IMR-90 (cell line): ENCODE results near the gene PSMG1. TPM values are rescaled to one million over a fixed set of nuclear protein-coding genes. Genes with fewer than 3 reads are reported as not detected.

Experiments used
- ATAC-seq: fragments of 200-7000 bp; cut with Tn5 transposase; 2 replicates; pipeline ENCODE4 v1.9.1; 2020; ENCODE audit warnings: low read depth, mild to moderate bottlenecking, moderate library complexity
- BruUV-seq: library from RNA; stranded (reverse); fragments of 400-500 nt; replicated peaks from 2 replicates; lab custom pipeline; 2021; lab: Mats Ljungman, UMichigan
- CTCF ChIA-PET: fragments of 300-600 bp; formaldehyde crosslinking; extraction: SDS; loops from one replicate; lab custom pipeline; 2021; ENCODE audit warnings: antibody characterized with exemption; lab: Yijun Ruan, JAX
- POLR2A ChIA-PET: fragments of 300-600 bp; sonication (Branson Sonifier 250); formaldehyde crosslinking; loops from one replicate; lab custom pipeline; 2022; ENCODE audit warnings: antibody characterized with exemption; ENCODE audit not compliant: unreplicated experiment; lab: Charles Lee
- DNase-seq: peaks from one replicate; pipeline ENCODE4 v3.0.0; 2013
- H2AFZ ChIP-seq: replicated peaks from 2 replicates; pipeline ENCODE3; 2013; ENCODE audit warnings: low read length, mild to moderate bottlenecking; ENCODE audit not compliant: poor library complexity
- H2AK5ac ChIP-seq: 2 replicates; pipeline ENCODE4 v1.6.1; 2013; ENCODE audit warnings: low read depth, low read length, inconsistent platforms
- H2AK9ac ChIP-seq: replicated peaks from 2 replicates; pipeline ENCODE3; 2013; ENCODE audit warnings: mild to moderate bottlenecking, low read depth, low read length, moderate library complexity; ENCODE audit not compliant: poor library complexity
- H2BK120ac ChIP-seq: 2 replicates; pipeline ENCODE4 v1.6.1; 2013; ENCODE audit warnings: low read depth, low read length, inconsistent platforms
- H2BK15ac ChIP-seq: 3 replicates; pipeline ENCODE4 v1.6.1; 2013; ENCODE audit warnings: low read depth, low read length, inconsistent platforms
- H2BK20ac ChIP-seq: 2 replicates; pipeline ENCODE4 v1.6.1; 2013; ENCODE audit warnings: low read depth, mild to moderate bottlenecking, inconsistent platforms, low read length, moderate library complexity
- H2BK5ac ChIP-seq: 2 replicates; pipeline ENCODE4 v1.6.1; 2013; ENCODE audit warnings: mild to moderate bottlenecking, low read depth, low read length, inconsistent platforms; ENCODE audit not compliant: poor library complexity, severe bottlenecking
- H3K14ac ChIP-seq: replicated peaks from 2 replicates; pipeline ENCODE4 v1.6.1; 2013; ENCODE audit warnings: low read depth, low read length, inconsistent platforms
- H3K18ac ChIP-seq: 2 replicates; pipeline ENCODE4 v1.6.1; 2013; ENCODE audit warnings: low read depth, low read length, control low read depth
- H3K23ac ChIP-seq: 2 replicates; pipeline ENCODE4 v1.6.1; 2013; ENCODE audit warnings: low read depth, low read length, inconsistent platforms
- H3K27ac ChIP-seq: 2 replicates; pipeline ENCODE4 v1.5.1; 2013; ENCODE audit warnings: mild to moderate bottlenecking, control low read depth, low read length; ENCODE audit not compliant: insufficient read depth
- H3K27me3 ChIP-seq: 2 replicates; pipeline ENCODE4 v1.6.1; 2013; ENCODE audit warnings: low read length; ENCODE audit not compliant: control insufficient read depth, insufficient read depth
- H3K36me3 ChIP-seq: 2 replicates; pipeline ENCODE4 v1.6.1; 2013; ENCODE audit warnings: low read length, mixed read lengths; ENCODE audit not compliant: control insufficient read depth, insufficient read depth
- H3K4ac ChIP-seq: 2 replicates; pipeline ENCODE4 v1.6.1; 2013; ENCODE audit warnings: low read depth, low read length, inconsistent platforms
- H3K4me1 ChIP-seq: 2 replicates; pipeline ENCODE4 v1.6.1; 2013; ENCODE audit warnings: low read length, mixed read lengths; ENCODE audit not compliant: control insufficient read depth, insufficient read depth
- H3K4me2 ChIP-seq: 2 replicates; pipeline ENCODE4 v1.6.1; 2013; ENCODE audit warnings: low read depth, mild to moderate bottlenecking, control low read depth, low read length, moderate library complexity
- H3K4me3 ChIP-seq: 2 replicates; pipeline ENCODE4 v1.5.1; 2013; ENCODE audit warnings: low read depth, mild to moderate bottlenecking, control low read depth, low read length, moderate library complexity; ENCODE audit not compliant: insufficient read depth
- H3K56ac ChIP-seq: 2 replicates; pipeline ENCODE4 v1.6.1; 2013; ENCODE audit warnings: low read length, inconsistent platforms; ENCODE audit not compliant: insufficient read depth; ENCODE audit errors: extremely low read depth
- H3K79me1 ChIP-seq, 2 experiments: 2 replicates each; pipeline ENCODE4 v1.6.1; 2013; ENCODE audit warnings: low read length in 2 of 2, inconsistent platforms in 1 of 2, low read depth in 1 of 2
- H3K9ac ChIP-seq: 2 replicates; pipeline ENCODE4 v1.6.1; 2013; ENCODE audit warnings: low read depth, low read length, control low read depth
- H3K9me1 ChIP-seq: 2 replicates; pipeline ENCODE4 v1.6.1; 2013; ENCODE audit warnings: low read length, inconsistent platforms; ENCODE audit not compliant: insufficient read depth
- H3K9me3 ChIP-seq: 2 replicates; pipeline ENCODE4 v1.6.1; 2013; ENCODE audit warnings: low read length; ENCODE audit not compliant: control insufficient read depth, insufficient read depth
- H4K20me1 ChIP-seq: 2 replicates; pipeline ENCODE4 v1.6.1; 2013; ENCODE audit warnings: low read length, inconsistent platforms; ENCODE audit not compliant: insufficient read depth
- H4K5ac ChIP-seq: 2 replicates; pipeline ENCODE4 v1.6.1; 2013; ENCODE audit warnings: mild to moderate bottlenecking, low read depth, low read length, control low read depth
- H4K8ac ChIP-seq, 2 experiments: 2 replicates each; pipeline ENCODE4 v1.6.1; 2013; ENCODE audit warnings: low read depth in 2 of 2, low read length in 2 of 2, control low read depth in 1 of 2, inconsistent platforms in 1 of 2
- H4K91ac ChIP-seq: 2 replicates; pipeline ENCODE4 v1.6.1; 2013; ENCODE audit warnings: low read depth, low read length, inconsistent platforms; ENCODE audit not compliant: insufficient read depth
- CEBPB ChIP-seq: IDR thresholded peaks from 2 replicates; pipeline ENCODE4 v1.6.1; 2012; ENCODE audit warnings: low read depth, low read length, improper control_type of control experiment
- CTCF ChIP-seq: conservative IDR thresholded peaks from 2 replicates; pipeline ENCODE4 v1.5.1; 2012; ENCODE audit warnings: mild to moderate bottlenecking, low read depth, low read length, improper control_type of control experiment
- ELK1 ChIP-seq: fragments of 150-350 bp; IDR thresholded peaks from 2 replicates; pipeline ENCODE4 v1.6.1; 2016; ENCODE audit warnings: low read depth, mild to moderate bottlenecking, low read length, moderate library complexity, borderline replicate concordance
- FOS ChIP-seq: fragments of 150-350 bp; IDR thresholded peaks from 2 replicates; pipeline ENCODE4 v1.6.1; 2016; ENCODE audit warnings: low read depth, low read length
- MAFK ChIP-seq: IDR thresholded peaks from 2 replicates; pipeline ENCODE4 v1.6.1; 2012; ENCODE audit warnings: low read depth, low read length, improper control_type of control experiment
- MXI1 ChIP-seq: IDR thresholded peaks from 2 replicates; pipeline ENCODE4 v1.6.1; 2012; ENCODE audit warnings: low read depth, mild to moderate bottlenecking, low read length, moderate library complexity, borderline replicate concordance
- NFE2L2 ChIP-seq: fragments of 150-350 bp; IDR thresholded peaks from 2 replicates; pipeline ENCODE4 v1.6.1; 2016; ENCODE audit warnings: low read depth, mild to moderate bottlenecking, low read length
- POLR2A ChIP-seq: IDR thresholded peaks from 2 replicates; pipeline ENCODE4 v1.6.1; 2012; ENCODE audit warnings: mild to moderate bottlenecking, low read depth, low read length
- RFX5 ChIP-seq: IDR thresholded peaks from 2 replicates; pipeline ENCODE4 v1.8.0; 2012; ENCODE audit warnings: low read depth, mild to moderate bottlenecking, low read length, moderate library complexity
- USF2 ChIP-seq: fragments of 150-350 bp; IDR thresholded peaks from 2 replicates; pipeline ENCODE4 v1.6.1; 2017; ENCODE audit warnings: mild to moderate bottlenecking, antibody characterized with exemption, low read length, low read depth
- WGBS, 2 experiments: methylation state at CpG; one replicate each; pipeline versions ENCODE4 v1.1.5 to v1.1.7; 2013; ENCODE audit warnings: missing lambda C conversion rate in 2 of 2; ENCODE audit not compliant: insufficient read length in 1 of 2; ENCODE audit errors: extremely low coverage in 2 of 2; 5-methylcytosine and 5-hydroxymethylcytosine counted together
- dilution Hi-C: fragments of 300-500 bp; cut with HindIII; formaldehyde crosslinking; loops from one replicate; pipeline ENCODE4 v1.14.3; 2018; ENCODE audit warnings: low sequenced_read_pairs; ENCODE audit not compliant: unreplicated experiment
- in situ Hi-C: fragments of 300-500 bp; cut with MboI; formaldehyde crosslinking; loops from 3 replicates; pipeline ENCODE4 v1.14.3; 2019; ENCODE audit warnings: low sequenced_read_pairs, inconsistent platforms, mixed read lengths
- intact Hi-C: fragments of 100-400 bp; cut with micrococcal nuclease; formaldehyde crosslinking; loops from 2 replicates; pipeline ENCODE4 v1.10.0; 2022
- polyA plus RNA-seq, 3 experiments: library from polyadenylated mRNA; depleted of rRNA; stranded (reverse); fragments of >200 nt; gene quantifications; 2 replicates each; pipeline ENCODE4 v1.2.3, GENCODE V29; 2012; ENCODE audit warnings: low replicate concordance in 1 of 3
- total RNA-seq: library from RNA; depleted of rRNA; stranded (reverse); fragments of >200 nt; gene quantifications from 2 replicates; pipeline ENCODE4 v1.2.3, GENCODE V29; 2012

The PSMG1 gene
- total and polyA plus RNA-seq, 2 of the 4 experiments (the other 2 are of a cell fraction), result 37.8 to 45.4 TPM

GRCh38 chr21:39175665-39176064 is 7.6 kb downstream of the PSMG1 start:
- peak overlapping the region; percentile 3; the same call in 1 of the 2 replicates for H2AK5ac ChIP-seq
- no peak overlapping the region for H3K27ac ChIP-seq
- peaks cover 7 to 29% of the 10 kb centered on the region in 2 experiments; a peak in 2 of 4 replicates for H3K79me1 ChIP-seq
- no peak overlapping the region for H2AK9ac ChIP-seq
- CTCF ChIA-PET, result no interaction called here
- ATAC-seq (no peak; the same call in none of the 2 replicates), DNase-seq (no peak)
- no peak overlapping the region for H2AFZ ChIP-seq
- H3K4ac ChIP-seq, result 0 out of 2 replicates have a peak overlapping the region, but pooled peaks have one; percentile 7
- dilution Hi-C loops, result no loop called here
- no peak overlapping the region for H4K5ac ChIP-seq
- no TSS peak for BruUV-seq
- no peak overlapping the region for H2BK120ac ChIP-seq
- intact Hi-C loops, result loop anchor here (1.0 kb wide), 1 partner anchor 670 kb away; no protein-coding TSS in a partner anchor
- no peak overlapping the region for H3K14ac ChIP-seq
- no peak overlapping the region for H2BK20ac ChIP-seq
- peaks cover 6% of the 10 kb centered on the region; the same call in 1 of the 2 replicates for H4K20me1 ChIP-seq
- POLR2A ChIA-PET, result no interaction called here
- TF ChIP-seq CEBPB, result no peak
- no peak for TF ChIP-seq FOS
- no peak for TF ChIP-seq RFX5
- TF ChIP-seq ELK1, result no peak
- TF ChIP-seq MXI1, result no peak
- no peak for TF ChIP-seq MAFK
- no peak for TF ChIP-seq USF2
- no peak for TF ChIP-seq CTCF
- no peak for TF ChIP-seq POLR2A
- no peak for TF ChIP-seq NFE2L2
- no peak overlapping the region for H3K9ac ChIP-seq
- H3K18ac ChIP-seq, result no peak overlapping the region
- no peaks in the 10 kb centered on the region for H3K9me3 ChIP-seq
- peaks cover 2% of the 10 kb centered on the region; the same call in 1 of the 2 replicates for H3K4me1 ChIP-seq
- H3K4me3 ChIP-seq, result no peak overlapping the region
- peaks cover 9% of the 10 kb centered on the region; the same call in 1 of the 2 replicates for H3K9me1 ChIP-seq
- no peak overlapping the region for H4K8ac ChIP-seq
- H3K27me3 ChIP-seq, result no peaks in the 10 kb centered on the region
- in situ Hi-C loops, result loop anchor here (10.0 kb wide), 1 partner anchor 671 kb away; no protein-coding TSS in a partner anchor
- H3K36me3 ChIP-seq, result peaks cover 23% of the 10 kb centered on the region
- no peak overlapping the region for H3K56ac ChIP-seq
- H3K23ac ChIP-seq, result no peak overlapping the region
- no peak overlapping the region for H2BK5ac ChIP-seq
- WGBS, 2 experiments, result 98 to 100% methylated on average over 1 to 6 of the region's 10 CpGs
- no peak overlapping the region for H3K4me2 ChIP-seq
- H4K91ac ChIP-seq, result no peak overlapping the region
- H2BK15ac ChIP-seq, result no peak overlapping the region
